Neural cell (in vitro differentiated cells): ENCODE measurements around the gene KIFC3. TPM values are rescaled to one million over a fixed set of nuclear protein-coding genes. Genes with fewer than 3 reads are reported as not detected.

Experiments
- H2AFZ ChIP-seq: fragments of 200-600, 300-800 bp; sonication (generic), shearing (Covaris generic); 2 replicates; pipeline ENCODE4 v1.6.0; 2014; ENCODE audit warnings: low read depth, mild to moderate bottlenecking, antibody characterized with exemption, low read length, moderate library complexity
- H3F3A ChIP-seq: fragments of 200-600 bp; shearing (Covaris generic); 2 replicates; pipeline ENCODE4 v1.6.1; 2016; ENCODE audit warnings: mild to moderate bottlenecking, moderate library complexity, mixed read lengths, antibody characterized with exemption, low read length; ENCODE audit not compliant: insufficient read depth, poor library complexity, severe bottlenecking
- H3K27ac ChIP-seq: fragments of 200-600, 300-800 bp; sonication (generic), shearing (Covaris generic); 2 replicates; pipeline ENCODE4 v1.5.1; 2014; ENCODE audit warnings: mild to moderate bottlenecking, low read length, moderate library complexity
- H3K27me3 ChIP-seq: fragments of 300-800, 200-600 bp; sonication (generic), shearing (Covaris generic); 2 replicates; pipeline ENCODE4 v1.6.0; 2014; ENCODE audit warnings: mild to moderate bottlenecking, low read depth, low read length, moderate library complexity; ENCODE audit not compliant: insufficient read depth
- H3K36me3 ChIP-seq: fragments of 300-800, 200-600 bp; sonication (generic), shearing (Covaris generic); 2 replicates; pipeline ENCODE4 v1.5.1; 2014; ENCODE audit warnings: mild to moderate bottlenecking, antibody characterized with exemption, low read length, moderate library complexity; ENCODE audit not compliant: insufficient read depth
- H3K4me2 ChIP-seq: fragments of 300-800, 200-600 bp; sonication (generic), shearing (Covaris generic); 2 replicates; pipeline ENCODE4 v1.6.0; 2014; ENCODE audit warnings: mild to moderate bottlenecking, low read length
- H3K4me3 ChIP-seq: fragments of 300-800, 200-600 bp; sonication (generic), shearing (Covaris generic); 2 replicates; pipeline ENCODE4 v1.5.1; 2014; ENCODE audit warnings: mild to moderate bottlenecking, low read length, moderate library complexity
- H3K79me2 ChIP-seq: fragments of 200-600 bp; shearing (Covaris generic); replicated peaks from 2 replicates; pipeline ENCODE4 v1.6.0; 2014; ENCODE audit warnings: mild to moderate bottlenecking, low read length, moderate library complexity; ENCODE audit not compliant: insufficient read depth
- H3K9ac ChIP-seq: fragments of 300-800, 200-600 bp; sonication (generic), shearing (Covaris generic); 2 replicates; pipeline ENCODE4 v1.6.1; 2016; ENCODE audit warnings: mild to moderate bottlenecking, low read length, mixed read lengths
- H3K9me2 ChIP-seq: fragments of 200-600 bp; shearing (Covaris generic); 2 replicates; pipeline ENCODE4 v1.6.1; 2016; ENCODE audit warnings: mild to moderate bottlenecking, low read length, mixed read lengths; ENCODE audit not compliant: insufficient read depth
- H3K9me3 ChIP-seq: fragments of 200-600, 300-800 bp; sonication (generic), shearing (Covaris generic); 2 replicates; pipeline ENCODE4 v1.6.1; 2016; ENCODE audit warnings: mild to moderate bottlenecking, mixed run types, low read length, moderate library complexity, mixed read lengths
- H4K20me1 ChIP-seq: fragments of 200-600 bp; shearing (Covaris generic); 2 replicates; pipeline ENCODE4 v1.6.1; 2016; ENCODE audit warnings: mild to moderate bottlenecking, mixed run types; ENCODE audit not compliant: insufficient read depth
- EP300 ChIP-seq: fragments of 450-650 bp; conservative IDR thresholded peaks from 2 replicates; pipeline ENCODE4 v1.6.1; 2014; ENCODE audit warnings: antibody characterized with exemption, mild to moderate bottlenecking, moderate library complexity; ENCODE audit not compliant: poor library complexity, severe bottlenecking
- EZH2 ChIP-seq: fragments of 200-600, 300-800 bp; shearing (Covaris generic), sonication (generic); IDR thresholded peaks from 2 replicates; pipeline ENCODE4 v1.6.1; 2014; ENCODE audit warnings: antibody characterized with exemption, low read length, borderline replicate concordance, mild to moderate bottlenecking; ENCODE audit not compliant: insufficient read depth, poor library complexity, severe bottlenecking
- MXI1 ChIP-seq: fragments of 450-650 bp; conservative IDR thresholded peaks from 2 replicates; pipeline ENCODE4 v1.6.1; 2014; ENCODE audit warnings: antibody characterized with exemption, mild to moderate bottlenecking; ENCODE audit not compliant: poor library complexity, severe bottlenecking
- POLR2AphosphoS5 ChIP-seq: IDR thresholded peaks from 2 replicates; pipeline ENCODE4 v1.6.1; 2012
- RAD21 ChIP-seq: fragments of 450-650 bp; conservative IDR thresholded peaks from 2 replicates; pipeline ENCODE4 v1.6.1; 2014; ENCODE audit warnings: antibody characterized with exemption, mild to moderate bottlenecking, moderate library complexity
- SMC3 ChIP-seq: fragments of 450-650 bp; conservative IDR thresholded peaks from 2 replicates; pipeline ENCODE4 v1.6.1; 2014; ENCODE audit warnings: antibody characterized with exemption, mild to moderate bottlenecking, moderate library complexity; ENCODE audit not compliant: poor library complexity
- TAF1 ChIP-seq: IDR thresholded peaks from 2 replicates; pipeline ENCODE4 v1.6.1; 2012; ENCODE audit warnings: low read depth
- polyA plus RNA-seq: library from polyadenylated mRNA; depleted of rRNA; stranded (reverse); fragments of >200 nt; gene quantifications from 2 replicates; pipeline ENCODE4 v1.2.3, GENCODE V29; 2014
- TF ChIP-seq, protein P1 (sequence below): IDR thresholded peaks from 2 replicates; pipeline ENCODE4 v1.6.1; 2012; ENCODE audit warnings: borderline replicate concordance
- TF ChIP-seq, protein P2 (sequence below): fragments of 450-650 bp; IDR thresholded peaks from 2 replicates; pipeline ENCODE4 v1.5.1; 2014; ENCODE audit warnings: antibody characterized with exemption, mild to moderate bottlenecking, moderate library complexity; ENCODE audit not compliant: poor library complexity, severe bottlenecking

Gene KIFC3
- polyA plus RNA-seq, 1 donor from 2014 or later = 29.7 TPM

DNA sequence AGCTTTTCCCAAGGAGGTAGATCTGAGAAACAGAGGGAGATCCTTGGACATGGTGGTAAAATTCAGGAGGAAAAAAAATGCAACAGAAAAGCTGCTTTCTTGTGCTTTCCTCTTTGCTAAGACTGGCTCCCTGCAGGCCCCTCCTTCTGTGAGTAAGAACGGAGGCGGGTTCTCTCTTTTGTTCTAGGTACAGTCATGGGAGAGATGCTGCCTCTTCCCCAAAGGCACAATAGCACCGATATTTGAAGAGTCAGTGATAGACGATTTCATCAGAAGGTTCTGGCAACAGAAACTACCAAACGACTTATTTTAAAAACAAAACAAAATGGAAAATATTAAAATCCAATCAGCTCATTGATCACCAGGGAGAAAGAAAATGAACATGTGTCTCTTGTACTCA is 32.6 kb upstream of the KIFC3 start:
- no peaks in the 10 kb centered on the region for H3K36me3 ChIP-seq
- no peaks in the 10 kb centered on the region for H4K20me1 ChIP-seq
- H3K9me2 ChIP-seq = no peaks in the 10 kb centered on the region
- H3K9me3 ChIP-seq = no peaks in the 10 kb centered on the region
- H3F3A ChIP-seq = no peaks in the 10 kb centered on the region
- H3K27me3 ChIP-seq = no peaks in the 10 kb centered on the region
- no peak overlapping the region for H3K4me3 ChIP-seq
- H3K79me2 ChIP-seq = no peaks in the 10 kb centered on the region
- H3K4me2 ChIP-seq = no peak overlapping the region
- H3K27ac ChIP-seq = no peak overlapping the region
- no peak overlapping the region for H2AFZ ChIP-seq
- no peak overlapping the region for H3K9ac ChIP-seq
- TF ChIP-seq TAF1 = no peak
- TF ChIP-seq, protein P1, sequence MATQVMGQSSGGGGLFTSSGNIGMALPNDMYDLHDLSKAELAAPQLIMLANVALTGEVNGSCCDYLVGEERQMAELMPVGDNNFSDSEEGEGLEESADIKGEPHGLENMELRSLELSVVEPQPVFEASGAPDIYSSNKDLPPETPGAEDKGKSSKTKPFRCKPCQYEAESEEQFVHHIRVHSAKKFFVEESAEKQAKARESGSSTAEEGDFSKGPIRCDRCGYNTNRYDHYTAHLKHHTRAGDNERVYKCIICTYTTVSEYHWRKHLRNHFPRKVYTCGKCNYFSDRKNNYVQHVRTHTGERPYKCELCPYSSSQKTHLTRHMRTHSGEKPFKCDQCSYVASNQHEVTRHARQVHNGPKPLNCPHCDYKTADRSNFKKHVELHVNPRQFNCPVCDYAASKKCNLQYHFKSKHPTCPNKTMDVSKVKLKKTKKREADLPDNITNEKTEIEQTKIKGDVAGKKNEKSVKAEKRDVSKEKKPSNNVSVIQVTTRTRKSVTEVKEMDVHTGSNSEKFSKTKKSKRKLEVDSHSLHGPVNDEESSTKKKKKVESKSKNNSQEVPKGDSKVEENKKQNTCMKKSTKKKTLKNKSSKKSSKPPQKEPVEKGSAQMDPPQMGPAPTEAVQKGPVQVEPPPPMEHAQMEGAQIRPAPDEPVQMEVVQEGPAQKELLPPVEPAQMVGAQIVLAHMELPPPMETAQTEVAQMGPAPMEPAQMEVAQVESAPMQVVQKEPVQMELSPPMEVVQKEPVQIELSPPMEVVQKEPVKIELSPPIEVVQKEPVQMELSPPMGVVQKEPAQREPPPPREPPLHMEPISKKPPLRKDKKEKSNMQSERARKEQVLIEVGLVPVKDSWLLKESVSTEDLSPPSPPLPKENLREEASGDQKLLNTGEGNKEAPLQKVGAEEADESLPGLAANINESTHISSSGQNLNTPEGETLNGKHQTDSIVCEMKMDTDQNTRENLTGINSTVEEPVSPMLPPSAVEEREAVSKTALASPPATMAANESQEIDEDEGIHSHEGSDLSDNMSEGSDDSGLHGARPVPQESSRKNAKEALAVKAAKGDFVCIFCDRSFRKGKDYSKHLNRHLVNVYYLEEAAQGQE = no peak
- TF ChIP-seq RAD21 = no peak
- no peak for TF ChIP-seq POLR2AphosphoS5
- TF ChIP-seq EP300 = no peak
- TF ChIP-seq EZH2 = no peak
- no peak for TF ChIP-seq SMC3
- TF ChIP-seq MXI1 = no peak
- TF ChIP-seq, protein P2, sequence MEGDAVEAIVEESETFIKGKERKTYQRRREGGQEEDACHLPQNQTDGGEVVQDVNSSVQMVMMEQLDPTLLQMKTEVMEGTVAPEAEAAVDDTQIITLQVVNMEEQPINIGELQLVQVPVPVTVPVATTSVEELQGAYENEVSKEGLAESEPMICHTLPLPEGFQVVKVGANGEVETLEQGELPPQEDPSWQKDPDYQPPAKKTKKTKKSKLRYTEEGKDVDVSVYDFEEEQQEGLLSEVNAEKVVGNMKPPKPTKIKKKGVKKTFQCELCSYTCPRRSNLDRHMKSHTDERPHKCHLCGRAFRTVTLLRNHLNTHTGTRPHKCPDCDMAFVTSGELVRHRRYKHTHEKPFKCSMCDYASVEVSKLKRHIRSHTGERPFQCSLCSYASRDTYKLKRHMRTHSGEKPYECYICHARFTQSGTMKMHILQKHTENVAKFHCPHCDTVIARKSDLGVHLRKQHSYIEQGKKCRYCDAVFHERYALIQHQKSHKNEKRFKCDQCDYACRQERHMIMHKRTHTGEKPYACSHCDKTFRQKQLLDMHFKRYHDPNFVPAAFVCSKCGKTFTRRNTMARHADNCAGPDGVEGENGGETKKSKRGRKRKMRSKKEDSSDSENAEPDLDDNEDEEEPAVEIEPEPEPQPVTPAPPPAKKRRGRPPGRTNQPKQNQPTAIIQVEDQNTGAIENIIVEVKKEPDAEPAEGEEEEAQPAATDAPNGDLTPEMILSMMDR = no peak

DNA sequence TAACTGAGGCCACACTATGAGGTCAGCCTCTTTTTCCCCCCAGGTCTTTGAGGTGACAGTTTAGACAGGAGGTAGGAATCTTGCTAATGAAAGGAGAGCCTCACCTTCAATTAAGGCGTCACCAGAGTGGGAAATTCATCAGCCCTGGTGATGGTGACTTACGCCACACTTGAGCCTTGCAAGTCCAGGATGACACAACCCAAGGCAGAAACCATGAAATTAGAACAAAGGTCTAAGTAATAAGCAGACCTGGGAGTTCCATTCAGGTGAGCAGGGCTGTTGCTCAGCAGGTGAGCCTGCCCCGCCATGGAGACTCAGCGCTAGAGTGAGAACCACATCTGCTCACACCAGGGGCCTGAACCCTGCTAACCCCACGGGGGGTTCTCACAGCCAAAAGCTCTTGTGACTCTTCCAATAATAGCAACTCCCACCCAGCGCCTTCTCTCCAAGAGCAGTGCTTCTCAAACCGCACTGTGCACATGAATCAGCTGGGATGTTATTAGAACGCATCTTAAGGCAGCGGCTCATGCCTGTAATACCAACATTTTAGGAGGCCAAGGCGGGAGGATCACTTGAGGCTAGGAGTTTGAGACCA is 28.7 kb upstream of the KIFC3 start:
- no peak overlapping the region for H3K27ac ChIP-seq
- H2AFZ ChIP-seq = no peak overlapping the region
- H3K27me3 ChIP-seq = no peaks in the 10 kb centered on the region
- H3K79me2 ChIP-seq = no peaks in the 10 kb centered on the region
- H3K4me2 ChIP-seq = no peak overlapping the region
- no peaks in the 10 kb centered on the region for H3F3A ChIP-seq
- no peaks in the 10 kb centered on the region for H4K20me1 ChIP-seq
- no peaks in the 10 kb centered on the region for H3K36me3 ChIP-seq
- TF ChIP-seq RAD21 (no peak), TAF1 (no peak), EZH2 (no peak), EP300 (no peak), POLR2AphosphoS5 (no peak), MXI1 (no peak), SMC3 (no peak)
- TF ChIP-seq, protein P2 = no peak
- TF ChIP-seq, protein P1 = no peak
- H3K4me3 ChIP-seq = no peak overlapping the region
- no peak overlapping the region for H3K9ac ChIP-seq
- no peaks in the 10 kb centered on the region for H3K9me3 ChIP-seq
- no peaks in the 10 kb centered on the region for H3K9me2 ChIP-seq
